Stimulated activated CD8-positive, alpha-beta memory T cell treated with anti-CD3 and anti-CD28 coated beads, Interleukin-15, amount 100 ng/mL, for 4 hours (primary cell): ENCODE data around the gene ATP13A4.

ENCODE experiments used
- DNase-seq, 2 donors: peaks; one replicate each; pipeline ENCODE4 v3.0.0-alpha.2; 2020; ENCODE audit warnings: low read depth in 2 of 2

Gene ATP13A4, protein sequence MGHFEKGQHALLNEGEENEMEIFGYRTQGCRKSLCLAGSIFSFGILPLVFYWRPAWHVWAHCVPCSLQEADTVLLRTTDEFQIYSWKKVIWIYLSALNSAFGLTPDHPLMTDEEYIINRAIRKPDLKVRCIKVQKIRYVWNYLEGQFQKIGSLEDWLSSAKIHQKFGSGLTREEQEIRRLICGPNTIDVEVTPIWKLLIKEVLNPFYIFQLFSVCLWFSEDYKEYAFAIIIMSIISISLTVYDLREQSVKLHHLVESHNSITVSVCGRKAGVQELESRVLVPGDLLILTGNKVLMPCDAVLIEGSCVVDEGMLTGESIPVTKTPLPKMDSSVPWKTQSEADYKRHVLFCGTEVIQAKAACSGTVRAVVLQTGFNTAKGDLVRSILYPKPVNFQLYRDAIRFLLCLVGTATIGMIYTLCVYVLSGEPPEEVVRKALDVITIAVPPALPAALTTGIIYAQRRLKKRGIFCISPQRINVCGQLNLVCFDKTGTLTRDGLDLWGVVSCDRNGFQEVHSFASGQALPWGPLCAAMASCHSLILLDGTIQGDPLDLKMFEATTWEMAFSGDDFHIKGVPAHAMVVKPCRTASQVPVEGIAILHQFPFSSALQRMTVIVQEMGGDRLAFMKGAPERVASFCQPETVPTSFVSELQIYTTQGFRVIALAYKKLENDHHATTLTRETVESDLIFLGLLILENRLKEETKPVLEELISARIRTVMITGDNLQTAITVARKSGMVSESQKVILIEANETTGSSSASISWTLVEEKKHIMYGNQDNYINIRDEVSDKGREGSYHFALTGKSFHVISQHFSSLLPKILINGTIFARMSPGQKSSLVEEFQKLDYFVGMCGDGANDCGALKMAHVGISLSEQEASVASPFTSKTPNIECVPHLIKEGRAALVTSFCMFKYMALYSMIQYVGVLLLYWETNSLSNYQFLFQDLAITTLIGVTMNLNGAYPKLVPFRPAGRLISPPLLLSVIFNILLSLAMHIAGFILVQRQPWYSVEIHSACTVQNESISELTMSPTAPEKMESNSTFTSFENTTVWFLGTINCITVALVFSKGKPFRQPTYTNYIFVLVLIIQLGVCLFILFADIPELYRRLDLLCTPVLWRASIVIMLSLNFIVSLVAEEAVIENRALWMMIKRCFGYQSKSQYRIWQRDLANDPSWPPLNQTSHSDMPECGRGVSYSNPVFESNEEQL

DNA sequence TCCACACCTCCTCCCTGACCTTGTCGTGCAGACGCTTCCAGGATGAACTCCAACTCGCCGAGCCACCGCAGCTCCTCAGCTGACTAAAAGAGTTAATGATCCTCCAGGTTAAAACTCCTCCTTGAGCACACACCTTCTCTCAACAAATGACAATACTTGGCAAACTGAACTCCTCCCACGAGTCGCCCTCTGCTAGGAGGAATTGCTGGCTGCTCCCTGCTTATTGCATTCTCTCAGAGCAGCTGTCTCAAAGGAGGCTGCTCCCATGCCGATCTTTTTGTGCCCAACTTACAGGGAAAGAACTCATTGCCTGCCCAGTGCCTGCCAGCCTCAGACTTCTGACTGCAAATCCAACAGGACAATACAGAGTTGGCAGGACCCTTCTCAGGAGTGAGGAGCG is at the start of gene ATP13A4:
Gene ATP13A4, minus strand, starts transcription at position 85 of the 400 bp plus-strand sequence. CDS start 96 bp downstream, outside the sequence.
- DNase-seq: no peak

DNA sequence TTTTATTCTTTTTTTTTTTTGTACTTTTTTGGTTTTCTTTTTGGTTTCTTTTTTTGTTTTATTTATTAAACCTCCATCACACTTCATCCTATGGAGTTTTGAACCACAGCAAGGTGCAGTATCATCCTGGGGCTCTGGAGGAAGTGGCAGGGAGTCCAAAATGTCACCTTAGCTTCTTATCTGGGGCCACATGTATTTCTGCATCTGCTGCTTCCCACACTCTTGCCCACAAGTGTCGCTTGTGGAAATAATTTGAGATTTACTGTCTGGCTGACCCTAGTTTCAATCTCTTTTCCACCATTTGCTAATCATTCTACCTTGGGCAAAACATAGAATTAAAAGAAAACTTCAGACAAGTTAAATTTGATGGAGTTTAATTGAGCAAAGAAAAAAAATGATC is 44.7 kb upstream of the ATP13A4 start:
- no peak for DNase-seq

DNA sequence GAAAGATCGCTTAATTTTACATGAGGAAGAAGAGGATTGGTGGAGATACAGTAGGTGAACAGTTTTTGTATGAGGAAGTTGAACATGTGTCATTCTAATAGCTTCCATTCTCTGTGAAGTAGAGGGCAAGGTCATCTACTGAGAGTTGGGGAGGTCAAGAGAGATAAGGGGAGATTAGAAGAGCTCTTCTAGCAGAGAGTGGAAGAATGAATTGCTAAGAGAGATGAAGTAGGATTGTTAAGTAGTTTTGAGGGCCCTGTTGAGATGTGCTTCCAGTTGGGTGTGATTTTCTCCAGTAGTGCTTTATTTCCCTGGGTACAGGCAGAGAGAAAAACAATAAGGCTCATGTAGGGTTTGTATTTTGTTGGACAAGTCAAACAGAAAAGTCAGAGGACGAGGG is 43.5 kb upstream of the ATP13A4 start:
- DNase-seq: no peak

DNA sequence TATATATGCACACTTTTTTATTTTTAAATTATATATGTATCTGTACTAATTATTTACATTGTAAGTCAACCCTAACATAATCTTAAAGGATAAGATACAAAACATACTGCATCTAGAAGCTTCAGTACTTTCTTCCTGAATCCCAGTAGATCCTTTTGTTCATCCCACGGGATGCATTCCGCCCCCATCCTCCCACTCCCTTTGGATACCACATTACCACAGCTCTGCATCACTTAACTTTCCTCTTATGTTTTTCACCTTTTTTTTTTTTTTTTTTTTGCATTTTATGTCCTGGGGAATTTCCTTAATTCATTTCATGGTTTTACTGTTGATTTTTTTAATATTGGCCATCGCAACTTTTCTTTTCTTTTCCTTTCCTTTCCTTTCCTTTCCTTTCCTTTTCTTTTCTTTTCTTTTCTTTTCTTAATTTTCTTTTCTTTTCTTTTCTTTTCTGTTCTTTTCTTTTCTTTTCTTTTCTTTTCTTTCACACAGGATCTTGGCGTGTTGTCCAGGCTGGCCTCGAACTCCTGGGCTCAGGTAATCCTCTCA is 41.3 kb upstream of the ATP13A4 start:
- DNase-seq: no peak

DNA sequence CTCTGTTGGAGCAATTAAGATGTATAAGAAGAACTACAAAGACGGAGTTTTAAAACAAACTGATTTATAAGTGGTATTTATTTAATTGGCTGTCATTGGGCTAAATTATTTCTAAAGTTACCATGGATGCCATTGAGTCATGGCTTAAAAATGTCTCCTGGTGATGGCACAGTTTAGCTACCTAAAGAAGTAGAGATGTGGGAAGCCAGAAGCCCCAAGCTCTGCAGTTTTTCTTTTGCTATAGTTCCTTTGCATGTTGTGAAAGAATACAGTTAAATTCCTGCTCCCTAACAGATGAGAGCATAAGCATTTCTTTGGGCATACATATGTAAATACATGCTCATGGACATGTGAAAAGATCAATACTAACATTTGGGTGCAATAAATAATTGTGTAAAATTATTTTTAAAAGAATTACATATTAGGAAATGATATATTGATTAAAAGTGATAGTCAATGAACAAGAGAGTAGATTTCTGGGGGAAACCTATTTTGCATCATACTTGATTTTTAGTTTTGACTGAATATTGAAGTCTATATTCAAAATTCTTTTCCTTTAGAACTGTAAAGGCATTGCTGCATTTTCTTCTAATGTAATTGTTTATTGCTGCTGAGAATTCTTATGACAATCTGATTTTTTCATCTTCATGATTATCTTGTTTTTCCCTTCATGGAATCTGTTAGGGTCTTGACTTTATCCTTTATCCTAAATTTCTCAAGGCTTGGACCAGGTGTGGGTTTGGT is 40.4 kb upstream of the ATP13A4 start:
- no peak for DNase-seq

DNA sequence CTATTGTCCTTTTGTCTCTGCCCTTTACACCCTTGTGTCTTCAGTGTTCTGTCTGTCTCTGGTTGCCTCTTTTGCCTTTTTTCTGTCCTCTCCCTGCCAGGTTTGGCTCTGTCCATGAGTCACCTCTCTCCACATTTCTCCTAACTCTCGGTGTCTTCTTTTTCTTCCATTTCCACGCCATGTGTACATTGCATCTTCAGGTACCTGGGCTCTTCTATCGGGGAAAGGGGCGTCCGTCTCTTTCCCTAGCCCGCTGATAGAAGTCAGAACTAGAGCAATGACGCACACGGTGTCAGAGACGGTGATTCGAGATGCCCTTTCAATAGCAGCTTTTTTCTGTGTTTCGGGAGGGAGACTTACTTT is 39.0 kb upstream of the ATP13A4 start:
- no peak for DNase-seq

DNA sequence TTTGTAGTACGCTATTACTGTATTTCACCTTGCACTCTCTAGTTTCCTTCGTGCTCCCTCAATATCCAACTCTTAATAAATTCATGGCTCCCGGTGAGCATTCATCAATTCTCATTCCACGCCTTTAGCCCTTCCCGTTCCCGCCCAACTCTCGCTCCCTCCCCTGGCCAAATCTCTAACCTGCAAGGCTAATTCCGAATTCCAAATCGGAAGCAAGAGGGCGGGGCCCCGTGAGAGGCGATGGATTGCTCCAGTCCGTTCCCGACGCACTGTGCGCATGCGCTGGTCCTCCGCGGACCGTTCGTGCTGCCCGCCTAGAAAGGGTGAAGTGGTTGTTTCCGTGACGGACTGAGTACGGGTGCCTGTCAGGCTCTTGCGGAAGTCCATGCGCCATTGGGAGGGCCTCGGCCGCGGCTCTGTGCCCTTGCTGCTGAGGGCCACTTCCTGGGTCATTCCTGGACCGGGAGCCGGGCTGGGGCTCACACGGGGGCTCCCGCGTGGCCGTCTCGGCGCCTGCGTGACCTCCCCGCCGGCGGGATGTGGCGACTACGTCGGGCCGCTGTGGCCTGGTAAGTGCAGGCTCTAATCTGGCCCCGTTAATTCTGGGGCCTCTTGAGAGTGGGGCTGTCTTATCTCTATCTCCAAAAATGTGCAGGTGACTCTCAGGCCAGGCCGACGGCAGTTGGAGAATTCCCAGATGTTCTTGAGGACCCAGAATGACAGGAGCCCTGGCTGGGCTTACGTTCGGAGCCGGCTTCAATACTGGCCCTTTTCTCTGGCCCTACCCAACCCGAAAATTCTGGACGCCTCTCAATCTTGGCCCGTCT is 38.4 kb upstream of the ATP13A4 start, which contains the start of gene OPA1:
Gene OPA1, plus strand, starts transcription at position 368 of the 827 bp plus-strand sequence. Its CDS starts 170 bp downstream, at position 538.
- peak; percentile 76 to 85 for DNase-seq

DNA sequence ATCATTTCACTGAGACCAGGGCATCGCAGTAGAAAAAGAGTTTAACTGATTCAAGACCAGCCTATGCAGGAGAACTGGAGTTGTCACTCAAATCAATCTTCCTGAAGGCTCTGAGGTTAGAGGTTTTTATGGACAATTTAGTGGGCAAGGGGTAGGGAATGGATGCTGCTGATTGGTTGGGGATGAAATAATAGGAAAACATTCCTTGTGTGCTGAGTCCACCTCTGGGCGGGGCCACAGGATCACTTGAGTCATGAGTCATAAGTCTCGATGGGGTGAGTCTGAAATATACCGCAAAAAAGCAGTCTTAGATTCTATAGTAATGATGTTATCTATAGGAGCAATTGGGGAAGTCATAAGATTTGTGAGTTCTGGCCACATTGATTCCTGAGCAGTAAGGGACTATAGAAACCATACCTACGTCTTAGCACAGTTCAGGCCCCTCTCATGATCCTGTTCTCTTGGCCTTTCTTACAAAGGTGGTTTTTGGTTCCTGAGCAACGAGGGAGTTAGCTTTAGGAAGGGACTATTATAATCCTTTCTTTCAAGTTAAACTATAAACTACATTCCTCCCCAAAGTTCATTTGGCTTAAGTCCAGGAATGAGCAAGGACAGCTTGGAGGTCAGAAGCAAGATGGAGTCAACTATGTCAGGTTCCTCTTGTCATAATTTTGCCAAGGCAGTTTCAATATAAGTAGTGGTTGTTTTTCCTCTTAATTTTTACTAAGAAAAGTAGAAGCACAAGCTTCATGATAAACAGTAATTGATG is 35.6 kb upstream of the ATP13A4 start:
- DNase-seq: no peak

DNA sequence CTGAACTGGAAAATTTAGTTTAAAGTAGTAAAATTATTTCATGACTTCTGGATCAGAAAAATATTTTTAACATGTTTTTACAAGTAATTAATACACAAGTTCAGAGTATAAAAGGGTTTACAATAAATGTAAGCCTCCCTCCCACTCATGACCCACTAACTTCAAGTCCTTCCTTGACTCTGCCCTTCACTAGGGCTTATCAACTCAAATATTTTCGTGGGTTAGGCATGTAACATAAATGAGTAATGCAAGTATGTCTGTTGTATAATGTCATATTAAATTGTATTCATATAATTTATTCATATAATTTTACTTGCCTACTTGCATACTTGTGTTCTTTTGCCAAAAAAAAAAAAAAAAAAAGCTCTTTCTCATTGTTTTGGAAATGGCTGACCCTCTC is 34.9 kb upstream of the ATP13A4 start:
- DNase-seq: no peak

DNA sequence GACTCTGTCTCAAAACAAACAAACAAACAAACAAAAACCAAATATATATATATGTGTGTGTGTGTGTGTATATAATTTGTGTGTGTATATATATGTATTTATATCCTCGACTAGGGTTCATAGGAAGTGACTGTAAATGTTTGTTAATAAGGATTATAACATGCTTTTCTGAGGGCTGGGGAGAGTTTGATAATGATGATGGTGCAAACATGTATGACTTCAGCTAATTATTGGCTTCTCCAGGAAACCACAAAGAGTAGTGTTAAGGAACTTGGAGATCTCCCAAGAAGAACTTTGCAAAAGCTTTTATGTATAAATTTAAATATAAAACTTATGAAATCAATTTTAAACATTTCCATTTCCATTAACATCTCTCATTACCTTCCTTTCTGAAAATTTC is 34.4 kb upstream of the ATP13A4 start:
- DNase-seq: no peak

DNA sequence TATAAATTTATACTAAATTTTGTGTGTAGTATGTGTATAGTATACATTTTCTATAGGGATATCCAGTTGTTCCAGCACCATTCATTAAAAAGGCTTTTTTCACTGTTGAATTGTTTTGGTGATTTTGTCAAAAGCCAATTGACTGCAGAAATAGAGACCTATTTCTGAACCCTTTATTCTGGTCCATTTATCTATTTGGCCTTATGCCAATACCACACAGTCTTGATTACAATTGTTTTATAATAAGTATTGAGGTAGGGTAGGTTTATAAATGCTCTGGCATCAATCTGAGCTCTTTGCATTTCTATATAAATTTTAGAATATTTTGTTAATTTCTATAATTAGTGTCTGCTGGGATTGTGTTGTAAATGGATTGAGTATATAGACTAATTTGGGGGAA is 31.8 kb upstream of the ATP13A4 start:
- DNase-seq: no peak

DNA sequence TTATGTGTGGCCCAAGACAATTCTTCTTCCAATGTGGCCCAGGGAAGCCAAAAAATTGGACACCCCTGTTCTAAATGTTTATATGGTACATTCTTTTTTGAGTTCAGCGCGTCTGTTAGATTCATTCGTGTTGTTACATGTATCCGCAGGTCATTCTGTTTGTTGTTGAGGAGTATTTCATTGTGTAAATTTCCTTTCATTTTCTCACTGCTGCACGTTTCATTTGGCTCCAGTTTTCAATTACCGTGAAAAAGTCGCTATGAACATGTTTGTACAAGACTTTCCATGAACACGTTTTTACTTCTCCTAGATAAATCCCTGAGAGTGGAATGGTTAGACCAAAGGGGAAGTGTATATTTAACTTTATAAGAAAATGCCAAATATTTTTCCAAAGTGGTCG is 30.8 kb upstream of the ATP13A4 start:
- no peak for DNase-seq

DNA sequence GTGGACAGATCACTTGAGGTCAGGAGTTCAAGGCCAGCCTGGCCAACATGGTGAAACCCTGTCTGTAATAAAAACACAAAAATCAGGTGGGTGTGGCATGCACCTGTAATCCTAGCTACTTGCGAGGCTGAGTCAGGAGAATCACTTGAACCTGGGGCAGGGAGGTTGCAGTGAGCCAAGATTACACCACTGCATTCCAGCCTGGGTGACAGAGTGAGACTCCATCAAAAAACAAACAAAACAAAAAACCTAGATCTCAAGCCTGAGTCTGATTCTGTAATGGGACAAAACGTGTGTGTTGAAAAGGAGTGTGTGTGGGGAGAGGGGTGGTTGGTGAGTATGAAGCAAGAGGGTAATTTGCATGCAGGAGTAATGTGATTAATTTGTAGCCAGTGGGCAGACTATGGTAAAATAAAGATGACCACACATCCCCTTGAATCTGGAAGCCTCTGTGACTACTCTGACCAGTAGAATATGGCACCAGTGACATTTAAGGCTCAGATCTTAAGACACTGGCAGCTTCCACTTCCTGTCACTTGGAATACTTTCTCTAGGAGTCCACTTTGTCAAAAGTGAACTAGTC is 19.9 kb upstream of the ATP13A4 start:
- no peak for DNase-seq

DNA sequence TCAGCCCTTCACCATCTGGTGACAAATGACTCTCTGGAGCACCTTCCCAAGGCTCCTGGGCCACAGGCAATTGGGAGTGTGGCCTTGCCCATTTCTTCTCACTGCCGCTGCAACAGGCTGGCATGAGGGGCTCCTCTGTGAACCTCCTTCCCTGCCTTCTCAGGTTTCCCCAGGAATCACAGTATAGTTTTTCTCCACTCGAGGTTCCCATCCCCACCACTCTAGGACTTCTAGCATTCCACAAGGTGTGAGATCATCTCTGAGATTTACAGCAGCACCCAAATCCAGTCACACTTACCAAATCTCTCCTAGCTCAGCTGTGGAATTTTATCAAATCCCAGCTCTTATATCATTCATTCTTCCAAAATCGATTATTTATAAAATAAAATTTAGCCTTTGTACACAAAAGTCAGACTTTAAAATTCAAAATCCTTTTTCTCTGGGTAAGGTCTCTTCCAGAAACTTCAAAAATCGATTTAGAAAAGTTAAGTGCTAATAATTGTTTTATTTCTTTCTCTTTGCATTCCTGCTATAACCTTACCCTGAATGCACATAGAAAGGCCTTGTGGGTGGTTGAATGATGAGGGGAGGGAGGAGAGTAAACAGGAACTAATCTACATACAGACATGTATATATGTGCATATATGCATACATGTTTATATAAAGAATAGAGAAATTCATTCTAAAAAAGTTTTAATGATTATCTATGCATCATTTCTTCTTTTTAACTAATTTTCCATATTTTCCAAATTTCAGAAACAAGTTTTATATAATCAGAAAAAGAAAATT is 18.9 kb upstream of the ATP13A4 start:
- DNase-seq: no peak

DNA sequence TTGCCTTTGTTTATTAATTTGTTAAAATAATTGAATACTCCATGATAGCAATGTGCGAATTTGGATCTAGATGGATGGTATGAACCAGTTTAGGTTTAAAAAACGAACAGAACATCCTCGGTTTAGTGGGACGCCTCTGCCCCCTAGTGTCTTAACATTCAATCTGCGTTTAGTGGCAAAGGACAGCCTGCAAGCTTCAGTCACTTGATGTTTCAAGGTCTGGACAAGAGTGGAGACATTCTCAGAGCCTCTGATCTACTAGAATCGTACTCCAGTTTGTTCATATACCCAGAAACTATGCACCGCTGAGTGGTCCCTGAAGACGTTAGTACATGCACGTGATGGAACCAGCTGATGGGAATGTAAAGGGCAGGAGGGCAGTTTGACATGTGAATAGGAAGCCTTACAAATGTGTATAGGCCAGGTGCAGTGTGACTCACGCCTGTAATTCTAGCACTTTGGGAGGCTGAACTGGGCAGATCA is 17.8 kb upstream of the ATP13A4 start:
- DNase-seq: peak in 1 of 2 donors; percentile 10

DNA sequence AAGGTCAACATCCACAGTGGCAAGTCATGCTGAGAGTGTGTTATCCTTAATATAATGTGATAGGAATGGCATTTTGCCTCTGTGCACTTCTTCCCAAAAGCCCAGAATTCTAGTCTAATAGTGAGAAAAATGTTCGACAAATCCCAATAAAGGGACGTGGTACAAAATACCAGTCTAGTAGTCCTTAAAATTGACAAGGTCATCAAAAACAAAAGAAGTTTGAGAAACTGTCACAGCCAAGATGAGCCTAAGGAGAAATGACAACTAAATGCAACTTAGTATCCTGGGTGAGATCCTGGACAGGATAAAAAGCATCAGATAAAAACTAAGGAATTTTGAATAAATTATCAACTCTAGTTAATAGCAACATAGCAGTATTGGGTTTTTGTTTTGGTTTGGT is 14.4 kb upstream of the ATP13A4 start:
- no peak for DNase-seq

DNA sequence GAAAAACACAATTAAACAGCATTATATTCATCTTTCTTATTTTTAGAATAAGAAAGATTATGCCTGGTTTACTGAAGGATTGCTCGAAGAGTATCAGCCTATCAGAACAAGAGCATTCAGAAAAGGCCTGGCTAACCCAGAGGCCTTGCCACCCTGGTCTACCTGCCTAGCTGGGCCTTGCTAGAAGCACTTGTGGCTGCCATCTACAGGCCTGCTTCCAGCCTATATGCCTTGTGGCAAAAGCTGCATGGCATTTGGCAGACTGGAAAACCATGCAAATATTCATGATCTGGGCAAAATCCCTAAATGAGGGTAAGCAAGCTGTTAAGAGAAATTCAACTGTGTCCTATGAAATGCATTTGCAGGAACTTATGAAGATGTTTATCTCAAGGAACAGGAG is 9.3 kb upstream of the ATP13A4 start:
- DNase-seq: no peak

DNA sequence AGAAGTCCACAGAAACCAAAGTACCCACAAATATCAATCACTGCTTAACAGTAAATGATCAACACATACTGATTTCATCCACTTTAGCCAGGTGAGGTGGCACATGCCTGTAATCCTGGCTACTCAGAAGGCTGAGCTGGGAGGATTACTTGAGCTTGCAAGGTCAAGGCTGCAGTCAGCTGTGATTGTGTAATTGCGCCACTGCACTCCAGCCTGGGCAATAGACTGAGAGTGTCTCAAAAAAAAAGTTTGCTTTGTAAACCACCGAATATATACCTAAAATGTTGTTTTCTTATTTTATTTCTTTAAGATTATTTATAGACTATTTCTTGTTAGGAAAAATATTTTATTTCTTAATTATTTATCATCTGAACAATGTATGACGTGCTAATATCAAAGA is 8.7 kb upstream of the ATP13A4 start:
- DNase-seq: no peak
